Measurements from ENCODE around the gene SMPD3.

SMPD3 gene

DNA sequence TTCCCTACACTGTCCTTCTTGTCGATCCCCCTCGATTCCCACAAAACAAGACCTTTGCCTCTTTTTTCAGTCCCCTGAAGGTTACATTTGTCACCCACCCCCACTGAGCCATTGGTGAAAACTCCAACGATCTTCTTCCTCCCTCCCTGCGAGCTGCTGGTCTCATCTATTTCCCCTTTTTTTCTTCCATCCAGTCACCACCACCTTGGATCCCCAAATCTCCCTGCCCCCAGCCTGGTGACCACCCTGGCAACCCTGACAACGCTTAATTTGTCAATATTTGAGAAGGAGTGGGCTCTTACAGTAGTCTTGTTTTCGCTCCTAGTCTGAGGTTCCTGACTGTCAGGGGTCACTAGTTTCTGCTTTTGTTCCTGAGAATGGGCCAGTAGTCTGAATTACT lies 62.9 kb downstream of the SMPD3 start:
- 80 to 81% methylated on average over 6 of the region's 6 CpGs for WGBS, 2 experiments

GRCh38 chr16:68384288-68385161 lies 63.8 kb downstream of the SMPD3 start:
- 46 to 47% methylated on average over 6 to 7 of the region's 7 CpGs for WGBS, 2 experiments
- H3K36me3 ChIP-seq (ENCODE audit: control insufficient read depth, insufficient read depth, low read length) = no peaks in the 10 kb centered on the region
- peaks cover 13% of the 10 kb centered on the region for H3K4me1 ChIP-seq (ENCODE audit: control insufficient read depth, insufficient read depth, low read length)
- H3K27ac ChIP-seq (ENCODE audit: insufficient read depth, low read depth, low read length, poor library complexity, severe bottlenecking) = no peak overlapping the region
- H3K4me3 ChIP-seq (ENCODE audit: insufficient read depth, low read depth, low read length) = no peak overlapping the region
- no peaks in the 10 kb centered on the region for H3K27me3 ChIP-seq (ENCODE audit: control insufficient read depth, insufficient read depth, low read length, poor library complexity, severe bottlenecking)
- H3K9me3 ChIP-seq (ENCODE audit: control insufficient read depth, low read length) = no peaks in the 10 kb centered on the region

More for the DNA sequence above, 62.9 kb downstream of the SMPD3 start:
- Histone ChIP-seq H3K4me3 (ENCODE audit: insufficient read depth, low read depth, low read length) (no peak overlapping the region), H3K27me3 (ENCODE audit: control insufficient read depth, insufficient read depth, low read length, poor library complexity, severe bottlenecking) (no peaks in the 10 kb centered on the region), H3K27ac (ENCODE audit: insufficient read depth, low read depth, low read length, poor library complexity, severe bottlenecking) (no peak overlapping the region), H3K36me3 (ENCODE audit: control insufficient read depth, insufficient read depth, low read length) (no peaks in the 10 kb centered on the region), H3K9me3 (ENCODE audit: control insufficient read depth, low read length) (no peaks in the 10 kb centered on the region), H3K4me1 (ENCODE audit: control insufficient read depth, insufficient read depth, low read length) (peaks cover 13% of the 10 kb centered on the region)

DNA sequence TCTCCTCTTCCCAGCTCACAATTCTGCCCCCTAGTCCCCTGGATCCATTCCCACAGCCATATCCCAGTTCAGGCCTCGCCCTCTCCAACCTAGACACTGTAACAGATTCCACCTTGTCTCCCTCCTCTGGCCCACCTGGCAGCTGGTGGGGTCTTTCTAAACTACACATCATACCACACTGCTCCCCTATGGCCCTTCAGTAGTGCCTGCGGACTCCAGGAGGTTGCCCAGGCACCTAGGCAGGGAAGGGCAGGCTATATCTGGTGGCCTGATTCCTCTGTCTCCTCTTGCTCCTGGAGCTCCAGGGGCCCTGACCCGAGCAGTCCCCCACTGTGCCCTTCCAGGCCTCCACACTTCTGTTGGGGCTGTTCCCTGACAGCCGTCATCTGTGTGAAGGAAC lies 64.5 kb downstream of the SMPD3 start:
- WGBS, 2 experiments = 91 to 93% methylated on average over 4 of the region's 4 CpGs
- Histone ChIP-seq H3K27ac (ENCODE audit: insufficient read depth, low read depth, low read length, poor library complexity, severe bottlenecking) (no peak overlapping the region), H3K4me3 (ENCODE audit: insufficient read depth, low read depth, low read length) (no peak overlapping the region), H3K4me1 (ENCODE audit: control insufficient read depth, insufficient read depth, low read length) (peaks cover 13% of the 10 kb centered on the region), H3K9me3 (ENCODE audit: control insufficient read depth, low read length) (no peaks in the 10 kb centered on the region), H3K36me3 (ENCODE audit: control insufficient read depth, insufficient read depth, low read length) (no peaks in the 10 kb centered on the region), H3K27me3 (ENCODE audit: control insufficient read depth, insufficient read depth, low read length, poor library complexity, severe bottlenecking) (no peaks in the 10 kb centered on the region)

GRCh38 chr16:68382296-68382718 lies 66.0 kb downstream of the SMPD3 start:
- Histone ChIP-seq H3K36me3 (ENCODE audit: control insufficient read depth, insufficient read depth, low read length) (no peaks in the 10 kb centered on the region), H3K4me3 (ENCODE audit: insufficient read depth, low read depth, low read length) (no peak overlapping the region), H3K27me3 (ENCODE audit: control insufficient read depth, insufficient read depth, low read length, poor library complexity, severe bottlenecking) (no peaks in the 10 kb centered on the region), H3K4me1 (ENCODE audit: control insufficient read depth, insufficient read depth, low read length) (peaks cover 6% of the 10 kb centered on the region), H3K27ac (ENCODE audit: insufficient read depth, low read depth, low read length, poor library complexity, severe bottlenecking) (no peak overlapping the region), H3K9me3 (ENCODE audit: control insufficient read depth, low read length) (no peaks in the 10 kb centered on the region)
- whole genome bisulfite sequencing, 2 experiments = 90 to 91% methylated on average over 5 of the region's 5 CpGs

DNA sequence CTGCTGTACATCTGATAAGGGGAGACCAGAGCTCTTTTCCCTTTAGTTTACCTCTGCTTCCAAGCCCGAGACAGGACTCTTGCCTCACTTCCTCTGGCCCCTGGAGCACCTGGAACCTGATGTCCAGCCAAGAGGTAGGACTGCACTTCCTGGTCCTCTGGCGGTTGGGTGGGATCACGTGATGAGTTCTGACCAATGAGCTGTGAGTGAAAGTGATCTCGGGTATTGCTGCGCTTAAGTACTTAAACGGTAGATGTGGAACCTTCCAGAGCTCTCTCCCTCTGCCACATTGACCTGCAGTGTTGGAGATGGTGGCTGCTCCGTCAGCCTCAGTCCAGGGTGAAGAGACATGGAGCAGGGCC lies 67.0 kb downstream of the SMPD3 start:
- H3K27ac ChIP-seq (ENCODE audit: insufficient read depth, low read depth, low read length, poor library complexity, severe bottlenecking) = no peak overlapping the region
- H3K4me3 ChIP-seq (ENCODE audit: insufficient read depth, low read depth, low read length) = no peak overlapping the region
- no peaks in the 10 kb centered on the region for H3K36me3 ChIP-seq (ENCODE audit: control insufficient read depth, insufficient read depth, low read length)
- H3K9me3 ChIP-seq (ENCODE audit: control insufficient read depth, low read length) = no peaks in the 10 kb centered on the region
- H3K4me1 ChIP-seq (ENCODE audit: control insufficient read depth, insufficient read depth, low read length) = peaks cover 12% of the 10 kb centered on the region
- 93% methylated on average over 7 of the region's 7 CpGs for WGBS, 2 experiments
- H3K27me3 ChIP-seq (ENCODE audit: control insufficient read depth, insufficient read depth, low read length, poor library complexity, severe bottlenecking) = no peaks in the 10 kb centered on the region

- H3K27me3 ChIP-seq (ENCODE audit: control insufficient read depth, insufficient read depth, low read length, poor library complexity, severe bottlenecking) = no peaks in the 10 kb centered on the region
- H3K4me1 ChIP-seq (ENCODE audit: control insufficient read depth, insufficient read depth, low read length) = peaks cover 17% of the 10 kb centered on the region
- H3K4me3 ChIP-seq (ENCODE audit: insufficient read depth, low read depth, low read length) = no peak overlapping the region
- H3K27ac ChIP-seq (ENCODE audit: insufficient read depth, low read depth, low read length, poor library complexity, severe bottlenecking) = no peak overlapping the region
- H3K36me3 ChIP-seq (ENCODE audit: control insufficient read depth, insufficient read depth, low read length) = no peaks in the 10 kb centered on the region
- no peaks in the 10 kb centered on the region for H3K9me3 ChIP-seq (ENCODE audit: control insufficient read depth, low read length)
- 89 to 94% methylated on average over 10 of the region's 10 CpGs for WGBS, 2 experiments
Observed at GRCh38 chr16:68380676-68381362, 67.5 kb downstream of the SMPD3 start.

DNA sequence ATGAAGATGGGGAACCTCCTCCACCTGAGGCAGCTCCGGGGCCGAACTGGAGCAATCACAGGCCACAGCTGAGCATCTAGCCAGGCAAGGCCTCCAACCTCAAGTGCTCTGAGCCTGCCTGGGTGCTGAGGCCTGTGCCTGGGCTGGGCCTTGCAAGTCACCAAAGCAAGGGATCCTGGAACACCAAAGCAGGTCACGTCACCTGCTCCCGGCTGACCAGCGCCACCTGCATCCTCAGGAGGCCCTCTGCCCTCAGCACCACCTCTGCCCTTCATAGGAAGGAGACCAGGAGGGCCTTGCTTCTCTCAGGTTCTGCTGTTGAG lies 68.0 kb downstream of the SMPD3 start:
- Histone ChIP-seq H3K4me3 (ENCODE audit: insufficient read depth, low read depth, low read length) (no peak overlapping the region), H3K27ac (ENCODE audit: insufficient read depth, low read depth, low read length, poor library complexity, severe bottlenecking) (no peak overlapping the region), H3K36me3 (ENCODE audit: control insufficient read depth, insufficient read depth, low read length) (no peaks in the 10 kb centered on the region), H3K27me3 (ENCODE audit: control insufficient read depth, insufficient read depth, low read length, poor library complexity, severe bottlenecking) (no peaks in the 10 kb centered on the region), H3K9me3 (ENCODE audit: control insufficient read depth, low read length) (no peaks in the 10 kb centered on the region), H3K4me1 (ENCODE audit: control insufficient read depth, insufficient read depth, low read length) (peaks cover 21% of the 10 kb centered on the region)
- 93 to 96% methylated on average over 5 of the region's 5 CpGs for WGBS, 2 experiments

GRCh38 chr16:68379472-68380347 lies 68.6 kb downstream of the SMPD3 start:
- Histone ChIP-seq H3K27ac (ENCODE audit: insufficient read depth, low read depth, low read length, poor library complexity, severe bottlenecking) (no peak overlapping the region), H3K36me3 (ENCODE audit: control insufficient read depth, insufficient read depth, low read length) (no peaks in the 10 kb centered on the region), H3K4me3 (ENCODE audit: insufficient read depth, low read depth, low read length) (no peak overlapping the region), H3K4me1 (ENCODE audit: control insufficient read depth, insufficient read depth, low read length) (peaks cover 24% of the 10 kb centered on the region), H3K9me3 (ENCODE audit: control insufficient read depth, low read length) (no peaks in the 10 kb centered on the region), H3K27me3 (ENCODE audit: control insufficient read depth, insufficient read depth, low read length, poor library complexity, severe bottlenecking) (no peaks in the 10 kb centered on the region)
- WGBS, 2 experiments = 93% methylated on average over 18 of the region's 18 CpGs

GRCh38 chr16:68378436-68379415 lies 69.6 kb downstream of the SMPD3 start:
- Histone ChIP-seq H3K27ac (ENCODE audit: insufficient read depth, low read depth, low read length, poor library complexity, severe bottlenecking) (no peak overlapping the region), H3K4me3 (ENCODE audit: insufficient read depth, low read depth, low read length) (no peak overlapping the region), H3K36me3 (ENCODE audit: control insufficient read depth, insufficient read depth, low read length) (no peaks in the 10 kb centered on the region), H3K27me3 (ENCODE audit: control insufficient read depth, insufficient read depth, low read length, poor library complexity, severe bottlenecking) (no peaks in the 10 kb centered on the region), H3K9me3 (ENCODE audit: control insufficient read depth, low read length) (no peaks in the 10 kb centered on the region), H3K4me1 (ENCODE audit: control insufficient read depth, insufficient read depth, low read length) (peaks cover 23% of the 10 kb centered on the region)
- 92 to 93% methylated on average over 13 of the region's 13 CpGs for WGBS, 2 experiments

All from ectodermal cell (in vitro differentiated cells).